ACC112 (cell line): ENCODE measurements around the gene MCM5.
"Not testable (repeated sequence)": the region's sequence is repeated elsewhere in the genome, so short reads cannot be mapped to it uniquely, and the experiment has no call there.

Experiments used
- H2AFZ ChIP-seq: fragments of 200-600 bp; sonication (generic); one replicate; pipeline ENCODE4 v1.6.0; 2017; ENCODE audit warnings: antibody characterized with exemption, low read length; ENCODE audit not compliant: unreplicated experiment
- H3K27ac ChIP-seq: fragments of 200-600 bp; sonication (generic); 2 replicates; pipeline ENCODE4 v1.5.1; 2014; ENCODE audit warnings: low read depth, mild to moderate bottlenecking, antibody characterized with exemption, low read length, moderate library complexity
- H3K27me3 ChIP-seq: fragments of 200-600 bp; sonication (generic); 2 replicates; pipeline ENCODE4 v1.6.1; 2014; ENCODE audit warnings: mild to moderate bottlenecking, antibody characterized with exemption, low read length, moderate library complexity, mixed read lengths; ENCODE audit not compliant: insufficient read depth
- H3K36me3 ChIP-seq: fragments of 200-600 bp; sonication (generic); 2 replicates; pipeline ENCODE4 v1.6.1; 2016; ENCODE audit warnings: mild to moderate bottlenecking, antibody characterized with exemption, low read length, moderate library complexity, mixed read lengths; ENCODE audit not compliant: insufficient read depth
- H3K4me1 ChIP-seq: fragments of 200-600 bp; sonication (generic); one replicate; pipeline ENCODE4 v1.6.1; 2016; ENCODE audit warnings: low read length, mixed read lengths; ENCODE audit not compliant: insufficient read depth, unreplicated experiment, control insufficient read depth
- H3K4me3 ChIP-seq: fragments of 200-600 bp; sonication (generic); 2 replicates; pipeline ENCODE4 v1.5.1; 2014; ENCODE audit warnings: mild to moderate bottlenecking, low read depth, low read length
- H3K79me2 ChIP-seq: fragments of 200-600 bp; sonication (generic); one replicate; pipeline ENCODE4 v1.6.0; 2016; ENCODE audit warnings: low read length; ENCODE audit not compliant: control insufficient read depth, unreplicated experiment, insufficient read depth

Gene MCM5

GRCh38 chr22:35432228-35432905 is 32.4 kb downstream of the MCM5 start:
- Histone ChIP-seq H3K79me2 (no peaks in the 10 kb centered on the region), H3K27ac (no peak overlapping the region), H3K27me3 (no peaks in the 10 kb centered on the region), H3K4me3 (no peak overlapping the region), H3K36me3 (peaks cover 15% of the 10 kb centered on the region), H3K4me1 (no peaks in the 10 kb centered on the region), H2AFZ (no peak overlapping the region)

- Histone ChIP-seq H3K27ac (no peak overlapping the region), H3K4me1 (no peaks in the 10 kb centered on the region), H3K27me3 (no peaks in the 10 kb centered on the region), H2AFZ (no peak overlapping the region), H3K36me3 (peaks cover 15% of the 10 kb centered on the region), H3K4me3 (no peak overlapping the region), H3K79me2 (no peaks in the 10 kb centered on the region)
These were observed 34.2 kb downstream of the MCM5 start for GRCh38 chr22:35434061-35434710.

GRCh38 chr22:35435201-35435740 is 35.3 kb downstream of the MCM5 start:
- Histone ChIP-seq H3K79me2 (no peaks in the 10 kb centered on the region), H3K4me3 (no peak overlapping the region), H3K36me3 (peaks cover 15% of the 10 kb centered on the region), H3K4me1 (no peaks in the 10 kb centered on the region), H2AFZ (no peak overlapping the region), H3K27ac (no peak overlapping the region), H3K27me3 (no peaks in the 10 kb centered on the region)

GRCh38 chr22:35436421-35436820 is 36.5 kb downstream of the MCM5 start:
- Histone ChIP-seq H3K79me2 (no peaks in the 10 kb centered on the region), H3K4me3 (no peak overlapping the region), H3K36me3 (peaks cover 15% of the 10 kb centered on the region), H3K27ac (no peak overlapping the region), H2AFZ (no peak overlapping the region), H3K27me3 (no peaks in the 10 kb centered on the region), H3K4me1 (no peaks in the 10 kb centered on the region)

GRCh38 chr22:35437049-35437448 is 37.1 kb downstream of the MCM5 start:
- no peaks in the 10 kb centered on the region for H3K27me3 ChIP-seq
- no peak overlapping the region for H3K27ac ChIP-seq
- H3K4me1 ChIP-seq = no peaks in the 10 kb centered on the region
- H3K36me3 ChIP-seq = peaks cover 13% of the 10 kb centered on the region
- H3K79me2 ChIP-seq = no peaks in the 10 kb centered on the region
- no peak overlapping the region for H3K4me3 ChIP-seq
- no peak overlapping the region for H2AFZ ChIP-seq

- H3K79me2 ChIP-seq, H3K27me3 ChIP-seq, H3K4me3 ChIP-seq, H3K27ac ChIP-seq, H3K4me1 ChIP-seq, H2AFZ ChIP-seq, H3K36me3 ChIP-seq: not testable (repeated sequence)
These were observed 38.9 kb downstream of the MCM5 start for GRCh38 chr22:35438673-35439364.

GRCh38 chr22:35439365-35439717 is 39.4 kb downstream of the MCM5 start:
- Histone ChIP-seq H3K79me2 (no peaks in the 10 kb centered on the region), H2AFZ (no peak overlapping the region), H3K4me3 (no peak overlapping the region), H3K27me3 (no peaks in the 10 kb centered on the region), H3K4me1 (no peaks in the 10 kb centered on the region), H3K36me3 (no peaks in the 10 kb centered on the region), H3K27ac (no peak overlapping the region)

- Histone ChIP-seq H3K79me2 (no peaks in the 10 kb centered on the region), H3K36me3 (no peaks in the 10 kb centered on the region), H2AFZ (no peak overlapping the region), H3K27ac (no peak overlapping the region), H3K27me3 (no peaks in the 10 kb centered on the region), H3K4me3 (no peak overlapping the region), H3K4me1 (no peaks in the 10 kb centered on the region)
These were observed 40.2 kb downstream of the MCM5 start for GRCh38 chr22:35440129-35440528.

- no peak overlapping the region for H2AFZ ChIP-seq
- no peak overlapping the region for H3K27ac ChIP-seq
- H3K4me3 ChIP-seq = no peak overlapping the region
- no peaks in the 10 kb centered on the region for H3K27me3 ChIP-seq
- H3K36me3 ChIP-seq = no peaks in the 10 kb centered on the region
- H3K79me2 ChIP-seq = no peaks in the 10 kb centered on the region
- peaks cover 10% of the 10 kb centered on the region for H3K4me1 ChIP-seq
These were observed 41.7 kb downstream of the MCM5 start for GRCh38 chr22:35441489-35442100.

GRCh38 chr22:35442471-35442870 is 42.5 kb downstream of the MCM5 start:
- Histone ChIP-seq H3K4me3 (no peak overlapping the region), H2AFZ (no peak overlapping the region), H3K27ac (no peak overlapping the region), H3K4me1 (peaks cover 15% of the 10 kb centered on the region), H3K27me3 (no peaks in the 10 kb centered on the region), H3K79me2 (no peaks in the 10 kb centered on the region), H3K36me3 (no peaks in the 10 kb centered on the region)
